GM19438 (cell line): ENCODE measurements around the gene RGS21.

Source experiments
- ATAC-seq: cut with Tn5 transposase; IDR thresholded peaks from one replicate; pipeline ENCODE4 v1.9.1; 2021; ENCODE audit warnings: low read depth; ENCODE audit not compliant: unreplicated experiment

Gene RGS21

GRCh38 chr1:192378276-192378675 is 61.5 kb downstream of the RGS21 start:
- ATAC-seq, result no peak

GRCh38 chr1:192378878-192379277 is 62.1 kb downstream of the RGS21 start:
- ATAC-seq, result no peak

GRCh38 chr1:192379554-192379953 is 62.8 kb downstream of the RGS21 start:
- ATAC-seq, result no peak

- ATAC-seq, result no peak
These were observed 66.0 kb downstream of the RGS21 start for GRCh38 chr1:192382758-192383157.

- ATAC-seq, result no peak
These were observed 69.4 kb downstream of the RGS21 start for GRCh38 chr1:192386051-192386650.

GRCh38 chr1:192395211-192395610 is 78.4 kb downstream of the RGS21 start:
- ATAC-seq, result no peak

GRCh38 chr1:192395895-192396294 is 79.1 kb downstream of the RGS21 start:
- no peak for ATAC-seq

- ATAC-seq, result no peak
These were observed 82.4 kb downstream of the RGS21 start for GRCh38 chr1:192399161-192399560.

GRCh38 chr1:192401825-192402224 is 85.0 kb downstream of the RGS21 start:
- ATAC-seq, result no peak

- ATAC-seq, result no peak
These were observed 85.8 kb downstream of the RGS21 start for GRCh38 chr1:192402571-192402970.

- no peak for ATAC-seq
These were observed 90.4 kb downstream of the RGS21 start for GRCh38 chr1:192407206-192407605.
